Measurements from ENCODE around the gene EEFSEC. TPM values are rescaled to one million over a fixed set of nuclear protein-coding genes. Genes with fewer than 3 reads are reported as not detected.

EEFSEC gene
- total and polyA plus RNA-seq, 8 donors = 5.9 to 9.8 (median 7.4) TPM

GRCh38 chr3:128278130-128278529 lies 124.8 kb downstream of the EEFSEC start:
- no peaks in the 10 kb centered on the region for H3K36me3 ChIP-seq
- H3K9me3 ChIP-seq = no peaks in the 10 kb centered on the region
- no peak for DNase-seq
- no peak for TF ChIP-seq CTCF (IDR thresholded peaks at IDR 0.05)
- no peak overlapping the region for H3K27ac ChIP-seq
- no peak for FAIRE-seq
- intact Hi-C loops (cut with DNase I) = no loop called here
- WGBS, 2 donors = 72 to 74% methylated on average over 3 of the region's 3 CpGs
- peaks cover 0 to 8% (median 4%) of the 10 kb centered on the region in 3 donors for H3K4me1 ChIP-seq
- ATAC-seq = no peak
- no peak overlapping the region for H3K4me3 ChIP-seq
- no peaks in the 10 kb centered on the region for H3K27me3 ChIP-seq

- FAIRE-seq = no peak
- Histone ChIP-seq H3K27ac (no peak overlapping the region), H3K4me1 (peaks cover 0 to 8% (median 4%) of the 10 kb centered on the region in 3 donors), H3K9me3 (no peaks in the 10 kb centered on the region), H3K4me3 (no peak overlapping the region), H3K27me3 (no peaks in the 10 kb centered on the region), H3K36me3 (no peaks in the 10 kb centered on the region)
- TF ChIP-seq CTCF (IDR thresholded peaks at IDR 0.05) = no peak
- ATAC-seq = peak in 3 of 4 donors; percentile 52 to 71 (median 56)
- intact Hi-C loops (cut with DNase I) = no loop called here
- 51 to 63% methylated on average over 17 of the region's 17 CpGs for WGBS, 2 donors
- peak in 5 of 6 donors; percentile 32 to 70 (median 43) for DNase-seq
Observed at GRCh38 chr3:128278761-128279600, 125.7 kb downstream of the EEFSEC start.

DNA sequence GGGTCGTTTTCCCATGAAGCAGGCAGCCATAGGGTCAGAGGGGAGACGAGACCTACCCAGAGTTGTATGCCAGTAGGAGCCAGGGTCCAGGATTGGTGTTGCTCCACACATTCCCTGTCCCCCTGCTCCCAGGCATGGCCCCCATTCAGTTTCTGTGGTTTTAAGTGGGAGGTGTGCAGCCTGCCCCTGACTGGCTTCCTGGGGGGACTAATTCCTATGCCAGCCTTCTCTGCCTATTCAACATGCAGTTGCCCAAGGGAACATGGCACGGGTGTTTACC lies 126.3 kb downstream of the EEFSEC start:
- Histone ChIP-seq H3K27ac (no peak overlapping the region), H3K27me3 (no peaks in the 10 kb centered on the region), H3K4me3 (no peak overlapping the region), H3K4me1 (peaks cover 0 to 8% (median 4%) of the 10 kb centered on the region in 3 donors), H3K36me3 (no peaks in the 10 kb centered on the region), H3K9me3 (no peaks in the 10 kb centered on the region)
- ATAC-seq = no peak
- intact Hi-C loops (cut with DNase I) = no loop called here
- TF ChIP-seq CTCF (IDR thresholded peaks at IDR 0.05) = no peak
- DNase-seq = no peak
- 70% methylated on average over 3 of the region's 3 CpGs for WGBS, 2 donors
- no peak for FAIRE-seq

GRCh38 chr3:128280481-128281052 lies 127.3 kb downstream of the EEFSEC start:
- ATAC-seq (no peak), FAIRE-seq (no peak), DNase-seq (no peak)
- Histone ChIP-seq H3K4me3 (no peak overlapping the region), H3K4me1 (peaks cover 0 to 8% (median 4%) of the 10 kb centered on the region in 3 donors), H3K27ac (no peak overlapping the region), H3K27me3 (no peaks in the 10 kb centered on the region), H3K9me3 (no peaks in the 10 kb centered on the region), H3K36me3 (no peaks in the 10 kb centered on the region)
- WGBS, 2 donors = 77 to 79% methylated on average over 8 of the region's 8 CpGs
- intact Hi-C loops (cut with DNase I) = no loop called here
- TF ChIP-seq CTCF (IDR thresholded peaks at IDR 0.05) = no peak

DNA sequence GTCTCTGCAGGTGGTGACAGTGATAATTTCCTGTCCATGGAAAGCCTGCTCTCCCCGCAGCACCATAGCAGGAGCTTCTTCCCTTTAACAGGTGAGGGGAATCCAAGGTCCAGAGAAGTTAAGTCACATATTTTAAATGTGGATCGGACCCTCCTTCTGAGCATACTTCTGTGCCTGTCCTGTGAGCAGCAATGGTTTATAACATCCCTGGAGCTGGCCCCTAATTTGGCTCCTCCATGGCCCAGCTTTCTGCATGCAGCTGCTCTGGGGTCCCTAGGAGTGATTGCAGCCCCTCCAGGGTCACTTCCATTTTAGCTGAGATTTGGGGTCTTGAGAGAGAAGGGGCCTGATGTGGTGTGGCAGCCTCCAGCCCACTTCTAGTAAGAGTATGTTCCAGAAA lies 127.8 kb downstream of the EEFSEC start:
- H3K4me1 ChIP-seq = peaks cover 0 to 8% (median 4%) of the 10 kb centered on the region in 3 donors
- no peak overlapping the region for H3K27ac ChIP-seq
- H3K27me3 ChIP-seq = no peaks in the 10 kb centered on the region
- no peaks in the 10 kb centered on the region for H3K36me3 ChIP-seq
- no peak for ATAC-seq
- FAIRE-seq = no peak
- WGBS, 2 donors = 48 to 98% methylated on average over 2 of the region's 2 CpGs
- intact Hi-C loops (cut with DNase I) = no loop called here
- no peak for DNase-seq
- no peak overlapping the region for H3K4me3 ChIP-seq
- H3K9me3 ChIP-seq = no peaks in the 10 kb centered on the region
- no peak for TF ChIP-seq CTCF (IDR thresholded peaks at IDR 0.05)

All from pancreas (tissue), 10 donors.